CD4-positive, alpha-beta T cell (primary cell): ENCODE results near the gene FGF14. TPM values are rescaled to one million over a fixed set of nuclear protein-coding genes. Genes with fewer than 3 reads are reported as not detected.

Source experiments
- ATAC-seq: fragments of 200-7000 bp; cut with Tn5 transposase; one replicate; pipeline ENCODE4 v1.10.0; 2022; ENCODE audit warnings: mild to moderate bottlenecking; ENCODE audit not compliant: poor library complexity
- CTCF ChIA-PET: fragments of 350-600 bp; sonication (Branson Sonifier 250); formaldehyde crosslinking; loops from one replicate; lab custom pipeline; 2021; ENCODE audit warnings: antibody characterized with exemption, inconsistent platforms; lab: Charles Lee
- POLR2A ChIA-PET: fragments of 350-600 bp; sonication (Branson Sonifier 250); formaldehyde crosslinking; loops from one replicate; lab custom pipeline; 2021; ENCODE audit warnings: antibody characterized with exemption, inconsistent platforms; lab: Charles Lee
- DNase-seq, 14 experiments: peaks; one replicate each; pipeline ENCODE4 v3.0.0-alpha.2; 2013 to 2020; ENCODE audit warnings: mixed read lengths in 2 of 14
- H3K27ac ChIP-seq, 2 donors: one replicate each; pipeline versions ENCODE4 v1.5.1 to v1.7.0; 2013; ENCODE audit warnings: low read length in 2 of 2, low read depth in 1 of 2, mild to moderate bottlenecking in 1 of 2
- H3K27me3 ChIP-seq, 2 experiments: 1 replicate in 1 of 2; 2 replicates in 1 of 2; pipeline versions ENCODE4 v1.6.1 to v1.7.0; 2013; ENCODE audit warnings: low read length in 2 of 2, control low read depth in 1 of 2, mild to moderate bottlenecking in 1 of 2, moderate library complexity in 1 of 2; ENCODE audit not compliant: insufficient read depth in 2 of 2, control insufficient read depth in 1 of 2
- H3K36me3 ChIP-seq: one replicate; pipeline ENCODE4 v1.6.1; 2013; ENCODE audit warnings: low read length, control low read depth; ENCODE audit not compliant: insufficient read depth
- H3K4me1 ChIP-seq: one replicate; pipeline ENCODE4 v1.6.1; 2013; ENCODE audit warnings: low read length, control low read depth; ENCODE audit not compliant: insufficient read depth
- H3K4me3 ChIP-seq: one replicate; pipeline ENCODE4 v1.5.1; 2013; ENCODE audit warnings: mild to moderate bottlenecking, low read length, moderate library complexity
- H3K9me3 ChIP-seq, 2 experiments: 1 replicate in 1 of 2; 2 replicates in 1 of 2; pipeline versions ENCODE4 v1.6.1 to v1.7.0; 2013; ENCODE audit warnings: low read length in 2 of 2, mild to moderate bottlenecking in 2 of 2, control low read depth in 1 of 2, moderate library complexity in 1 of 2; ENCODE audit not compliant: control insufficient read depth in 1 of 2, insufficient read depth in 1 of 2
- H3K27ac Mint-ChIP-seq: one replicate; pipeline ENCODE4 v1.8.0; 2020; ENCODE audit warnings: mixed read lengths
- H3K27me3 Mint-ChIP-seq: one replicate; pipeline ENCODE4 v1.8.0; 2021; ENCODE audit warnings: mixed read lengths
- H3K36me3 Mint-ChIP-seq: one replicate; pipeline ENCODE4 v1.8.0; 2021; ENCODE audit warnings: low read depth, mixed read lengths
- H3K4me1 Mint-ChIP-seq: one replicate; pipeline ENCODE4 v1.8.0; 2021; ENCODE audit warnings: low read depth, mixed read lengths
- H3K4me3 Mint-ChIP-seq: one replicate; pipeline ENCODE4 v1.8.0; 2020; ENCODE audit warnings: mild to moderate bottlenecking, mixed read lengths
- H3K9me3 Mint-ChIP-seq: one replicate; pipeline ENCODE4 v1.8.0; 2020; ENCODE audit warnings: mixed read lengths
- intact Hi-C, 2 experiments: fragments of 100-400 bp; cut with DNase I in 1 of 2; cut with micrococcal nuclease in 1 of 2; formaldehyde crosslinking; loops; one replicate each; pipeline versions ENCODE4 v1.15.1 to v1.9.0; 2023 to 2025; cut with DNase I, micrococcal nuclease
- total RNA-seq, 174 experiments: library from RNA in 2 of 174; stranded (reverse) in 2 of 174; gene quantifications; one replicate each; pipeline ENCODE4 v1.2.3 and lab custom pipeline; 2021 to 2026
- TF ChIP-seq, protein P1 (sequence below): fragments of 200-600 bp; IDR thresholded peaks from one replicate; pipeline ENCODE4 v1.8.0; 2022; ENCODE audit warnings: antibody characterized with exemption, mild to moderate bottlenecking

The FGF14 gene
- total RNA-seq, 2 experiments from 2014 or later = not detected

DNA sequence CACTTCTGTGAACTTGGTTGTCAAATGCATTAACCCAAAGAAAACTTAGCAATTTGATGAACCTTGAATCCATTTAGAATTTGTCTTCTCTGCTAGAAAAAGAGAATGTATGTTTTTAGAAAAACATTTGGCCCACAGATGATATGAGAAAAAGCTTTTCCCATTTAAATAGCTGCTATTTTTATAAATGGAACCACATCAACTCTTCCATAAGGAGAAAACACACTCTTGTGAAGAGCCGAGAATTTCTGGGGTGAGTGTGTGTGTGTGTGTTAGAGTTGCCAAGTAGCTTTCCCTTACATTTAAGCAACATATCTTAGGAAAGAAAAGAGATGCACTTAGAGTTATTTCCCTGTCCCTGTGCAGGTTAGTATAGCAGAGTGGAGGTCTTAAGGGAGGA, 626.6 kb downstream of the FGF14 start:
- Mint-ChIP-seq H3K27ac (no peak overlapping the region), H3K4me3 (no peak overlapping the region), H3K9me3 (no peaks in the 10 kb centered on the region), H3K36me3 (no peaks in the 10 kb centered on the region), H3K27me3 (no peaks in the 10 kb centered on the region), H3K4me1 (no peaks in the 10 kb centered on the region)
- no peaks in the 10 kb centered on the region for H3K9me3 ChIP-seq
- no peak overlapping the region for H3K27ac ChIP-seq
- no peak for ATAC-seq
- no peaks in the 10 kb centered on the region for H3K27me3 ChIP-seq
- no peaks in the 10 kb centered on the region for H3K36me3 ChIP-seq
- TF ChIP-seq, protein P1, sequence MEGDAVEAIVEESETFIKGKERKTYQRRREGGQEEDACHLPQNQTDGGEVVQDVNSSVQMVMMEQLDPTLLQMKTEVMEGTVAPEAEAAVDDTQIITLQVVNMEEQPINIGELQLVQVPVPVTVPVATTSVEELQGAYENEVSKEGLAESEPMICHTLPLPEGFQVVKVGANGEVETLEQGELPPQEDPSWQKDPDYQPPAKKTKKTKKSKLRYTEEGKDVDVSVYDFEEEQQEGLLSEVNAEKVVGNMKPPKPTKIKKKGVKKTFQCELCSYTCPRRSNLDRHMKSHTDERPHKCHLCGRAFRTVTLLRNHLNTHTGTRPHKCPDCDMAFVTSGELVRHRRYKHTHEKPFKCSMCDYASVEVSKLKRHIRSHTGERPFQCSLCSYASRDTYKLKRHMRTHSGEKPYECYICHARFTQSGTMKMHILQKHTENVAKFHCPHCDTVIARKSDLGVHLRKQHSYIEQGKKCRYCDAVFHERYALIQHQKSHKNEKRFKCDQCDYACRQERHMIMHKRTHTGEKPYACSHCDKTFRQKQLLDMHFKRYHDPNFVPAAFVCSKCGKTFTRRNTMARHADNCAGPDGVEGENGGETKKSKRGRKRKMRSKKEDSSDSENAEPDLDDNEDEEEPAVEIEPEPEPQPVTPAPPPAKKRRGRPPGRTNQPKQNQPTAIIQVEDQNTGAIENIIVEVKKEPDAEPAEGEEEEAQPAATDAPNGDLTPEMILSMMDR = no peak
- intact Hi-C loops = no loop called here
- no peak for DNase-seq
- no peak overlapping the region for H3K4me3 ChIP-seq
- H3K4me1 ChIP-seq = no peaks in the 10 kb centered on the region
- ChIA-PET CTCF (no interaction called here), POLR2A (no interaction called here)

DNA sequence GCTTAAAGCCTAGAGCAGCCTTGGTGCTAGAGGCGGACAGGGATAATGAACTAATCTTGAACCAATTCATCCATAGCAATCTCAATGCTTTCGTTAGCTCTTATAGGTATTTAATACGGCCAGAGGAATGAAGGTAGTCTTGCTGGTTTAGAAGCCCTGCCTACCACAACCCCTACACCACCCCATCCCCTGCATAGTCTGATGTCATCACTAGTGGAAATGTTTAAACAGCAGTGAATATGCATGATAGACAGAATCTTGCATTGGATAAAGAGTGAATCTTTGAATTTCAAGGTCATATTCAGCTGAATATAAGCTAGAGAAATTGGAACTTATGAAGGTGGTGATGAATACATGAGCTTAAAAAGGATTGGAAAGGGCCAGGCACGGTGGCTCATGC, 627.5 kb downstream of the FGF14 start:
- DNase-seq (no peak), ATAC-seq (no peak)
- Histone ChIP-seq H3K36me3 (no peaks in the 10 kb centered on the region), H3K27ac (no peak overlapping the region), H3K27me3 (no peaks in the 10 kb centered on the region), H3K9me3 (no peaks in the 10 kb centered on the region), H3K4me1 (no peaks in the 10 kb centered on the region), H3K4me3 (no peak overlapping the region)
- intact Hi-C loops = no loop called here
- ChIA-PET CTCF (no interaction called here), POLR2A (no interaction called here)
- TF ChIP-seq, protein P1 = no peak
- peaks cover 6% of the 10 kb centered on the region for H3K27me3 Mint-ChIP-seq
- H3K27ac Mint-ChIP-seq = no peak overlapping the region
- no peaks in the 10 kb centered on the region for H3K4me1 Mint-ChIP-seq
- H3K36me3 Mint-ChIP-seq = no peaks in the 10 kb centered on the region
- no peak overlapping the region for H3K4me3 Mint-ChIP-seq
- H3K9me3 Mint-ChIP-seq = no peaks in the 10 kb centered on the region

DNA sequence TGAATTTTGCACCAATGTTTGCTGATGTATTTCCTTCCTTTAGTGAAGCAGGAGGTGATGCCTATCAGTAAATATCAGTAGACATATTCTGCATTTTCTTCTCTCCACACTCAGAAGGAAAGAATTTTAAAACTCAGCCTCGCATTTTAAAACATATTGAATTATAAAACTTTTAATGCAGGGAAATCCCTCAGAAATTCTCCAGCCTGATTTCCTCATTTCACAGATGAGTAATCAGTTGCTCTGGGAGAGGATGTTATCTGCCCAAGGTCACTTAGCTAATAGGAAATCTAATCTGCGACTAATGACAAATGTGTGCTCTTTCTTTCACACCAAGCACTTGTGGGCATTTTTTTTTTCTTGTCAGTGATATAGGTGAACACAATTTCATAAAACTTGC, 628.8 kb downstream of the FGF14 start:
- no peak overlapping the region for H3K4me3 Mint-ChIP-seq
- Histone ChIP-seq H3K4me3 (no peak overlapping the region), H3K27me3 (no peaks in the 10 kb centered on the region), H3K9me3 (no peaks in the 10 kb centered on the region), H3K27ac (no peak overlapping the region), H3K36me3 (no peaks in the 10 kb centered on the region), H3K4me1 (no peaks in the 10 kb centered on the region)
- no peaks in the 10 kb centered on the region for H3K36me3 Mint-ChIP-seq
- H3K4me1 Mint-ChIP-seq = no peaks in the 10 kb centered on the region
- ChIA-PET CTCF (no interaction called here), POLR2A (no interaction called here)
- H3K9me3 Mint-ChIP-seq = no peaks in the 10 kb centered on the region
- H3K27ac Mint-ChIP-seq = no peak overlapping the region
- DNase-seq (no peak), ATAC-seq (no peak)
- peaks cover 11% of the 10 kb centered on the region for H3K27me3 Mint-ChIP-seq
- TF ChIP-seq, protein P1 = no peak
- intact Hi-C loops = no loop called here
